SK-N-MC (cell line): Measurements from ENCODE around the gene AVPR1B.

Source experiments
- EZH2 ChIP-seq: fragments of 200-600 bp; sonication (generic); IDR thresholded peaks from one replicate; pipeline ENCODE4 v1.6.1; 2017; ENCODE audit warnings: antibody characterized with exemption
- FOXP2 ChIP-seq: optimal IDR thresholded peaks from 2 replicates; pipeline ENCODE3; 2011; ENCODE audit warnings: mild to moderate bottlenecking, moderate library complexity; ENCODE audit not compliant: insufficient read depth; ENCODE audit errors: extremely low read length, control extremely low read depth
- POLR2AphosphoS5 ChIP-seq: IDR thresholded peaks from 2 replicates; pipeline ENCODE4 v1.6.1; 2012; ENCODE audit warnings: mild to moderate bottlenecking, low read depth, low read length, borderline replicate concordance

DNA sequence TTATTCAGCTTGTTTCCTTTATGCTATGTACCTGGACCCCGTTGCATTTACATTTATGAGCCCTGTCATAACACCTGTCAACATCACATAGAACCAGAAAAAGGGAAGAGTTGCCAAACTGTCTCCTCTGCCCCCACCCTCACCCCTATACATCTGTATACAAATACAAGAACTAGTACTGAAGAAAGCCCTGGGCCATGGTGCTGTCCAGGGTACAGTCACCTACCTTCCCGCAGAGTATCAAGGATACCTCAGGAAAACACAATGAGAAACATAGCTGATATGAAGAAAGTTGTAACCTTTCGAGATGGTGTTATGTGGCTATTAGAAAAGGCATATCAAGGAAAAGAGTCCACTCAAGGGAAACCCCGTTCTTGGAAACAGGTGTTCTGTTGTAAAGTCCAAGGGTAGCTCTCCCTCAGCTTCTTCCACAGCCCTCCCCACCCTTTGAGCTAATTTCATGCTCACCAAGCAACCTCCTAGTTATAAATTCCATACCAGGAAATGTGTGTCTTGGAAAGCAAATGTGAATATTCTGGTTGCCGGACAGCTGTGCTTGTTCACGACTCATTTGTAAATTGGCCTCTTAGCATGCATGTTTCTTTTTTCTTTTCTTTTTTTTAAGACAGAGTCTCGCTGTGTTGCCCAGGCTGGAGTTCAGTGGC is 16.7 kb upstream of the AVPR1B start:
- TF ChIP-seq EZH2 (no peak), POLR2AphosphoS5 (no peak), FOXP2 (no peak)
